MM.1S (cell line): ENCODE results near the gene C1GALT1C1.

Source experiments
- EZH2 ChIP-seq: fragments of 300-600 bp; sonication (generic); optimal IDR thresholded peaks from 2 replicates; pipeline ENCODE3; 2017; ENCODE audit warnings: low read depth, mild to moderate bottlenecking, antibody characterized with exemption, low read length, mixed read lengths
- EZH2phosphoT487 ChIP-seq: fragments of 300-600 bp; sonication (generic); IDR thresholded peaks from 2 replicates; pipeline ENCODE4 v1.6.1; 2018; ENCODE audit warnings: antibody characterized with exemption, low read length

GRCh38 chrX:120671963-120672362 lies 42.1 kb upstream of the C1GALT1C1 start:
- TF ChIP-seq EZH2 (no peak), EZH2phosphoT487 (no peak)
